ENCODE data around the gene MYOG.

The MYOG gene

GRCh38 chr1:203046984-203047630 lies 38.7 kb downstream of the MYOG start:
- no peak for DNase-seq

GRCh38 chr1:203045821-203046594 lies 39.8 kb downstream of the MYOG start:
- no peak for DNase-seq

- DNase-seq, result no peak
Observed at GRCh38 chr1:203045336-203045735, 40.5 kb downstream of the MYOG start.

GRCh38 chr1:203044546-203045250 lies 41.1 kb downstream of the MYOG start:
- no peak for DNase-seq

- DNase-seq, result no peak
Observed at GRCh38 chr1:203043830-203044545, 41.8 kb downstream of the MYOG start.

GRCh38 chr1:203041351-203041932 lies 44.4 kb downstream of the MYOG start:
- DNase-seq, result no peak

- DNase-seq, result no peak
Observed at GRCh38 chr1:203040513-203041275, 45.1 kb downstream of the MYOG start.

- peak; percentile 77 for DNase-seq
Observed at GRCh38 chr1:203039609-203040512, 46.0 kb downstream of the MYOG start.

- DNase-seq, result no peak
Observed at GRCh38 chr1:203038891-203039608, 46.8 kb downstream of the MYOG start.

GRCh38 chr1:203038217-203038741 lies 47.5 kb downstream of the MYOG start:
- no peak for DNase-seq

- DNase-seq, result no peak
Observed at GRCh38 chr1:203037509-203038190, 48.2 kb downstream of the MYOG start.

GRCh38 chr1:203036537-203036936 lies 49.3 kb downstream of the MYOG start:
- DNase-seq, result no peak

GRCh38 chr1:203036135-203036534 lies 49.7 kb downstream of the MYOG start:
- no peak for DNase-seq

- DNase-seq, result no peak
Observed at GRCh38 chr1:203035111-203036000, 50.5 kb downstream of the MYOG start.

GRCh38 chr1:203034422-203035110 lies 51.2 kb downstream of the MYOG start:
- no peak for DNase-seq

GRCh38 chr1:203033917-203034316 lies 51.9 kb downstream of the MYOG start:
- no peak for DNase-seq

GRCh38 chr1:203033287-203033686 lies 52.5 kb downstream of the MYOG start:
- no peak for DNase-seq
